CD8-positive, alpha-beta memory T cell (primary cell): Measurements from ENCODE around the gene HSPD1. TPM values are rescaled to one million over a fixed set of nuclear protein-coding genes. Genes with fewer than 3 reads are reported as not detected.

Experiments
- CTCF ChIA-PET: fragments of 350-600 bp; sonication (Branson Sonifier 250); formaldehyde crosslinking; loops from one replicate; lab custom pipeline; 2021; ENCODE audit warnings: antibody characterized with exemption; lab: Charles Lee
- POLR2A ChIA-PET: fragments of 350-600 bp; sonication (Branson Sonifier 250); formaldehyde crosslinking; loops from one replicate; lab custom pipeline; 2021; ENCODE audit warnings: antibody characterized with exemption; lab: Charles Lee
- DNase-seq, 5 donors: peaks; one replicate each; pipeline versions ENCODE4 v3.0.0 to v3.0.0-alpha.2; 2020 to 2022; ENCODE audit warnings: mixed read lengths in 1 of 5
- H3K27ac ChIP-seq: one replicate; pipeline ENCODE4 v1.7.0; 2013; ENCODE audit warnings: low read depth, mild to moderate bottlenecking, low read length, moderate library complexity
- H3K27me3 ChIP-seq: 2 replicates; pipeline ENCODE4 v1.7.0; 2013; ENCODE audit warnings: low read length, mild to moderate bottlenecking; ENCODE audit not compliant: insufficient read depth, poor library complexity, severe bottlenecking
- H3K36me3 ChIP-seq: 2 replicates; pipeline ENCODE4 v1.7.0; 2013; ENCODE audit warnings: mild to moderate bottlenecking, low read length, moderate library complexity; ENCODE audit not compliant: insufficient read depth
- H3K4me1 ChIP-seq: 2 replicates; pipeline ENCODE4 v1.7.0; 2013; ENCODE audit warnings: mild to moderate bottlenecking, low read length, moderate library complexity; ENCODE audit not compliant: insufficient read depth
- H3K4me3 ChIP-seq: 2 replicates; pipeline ENCODE4 v1.7.0; 2013; ENCODE audit warnings: mild to moderate bottlenecking, low read length
- H3K9me3 ChIP-seq: 2 replicates; pipeline ENCODE4 v1.7.0; 2013; ENCODE audit warnings: mild to moderate bottlenecking, low read length
- H3K27ac Mint-ChIP-seq, 8 donors: one replicate each; pipeline ENCODE4 v1.8.0; 2020 to 2021; ENCODE audit warnings: mixed read lengths in 8 of 8, mild to moderate bottlenecking in 6 of 8, inconsistent platforms in 3 of 8, moderate library complexity in 3 of 8
- H3K27me3 Mint-ChIP-seq, 2 donors: one replicate each; pipeline ENCODE4 v1.8.0; 2020 to 2021; ENCODE audit warnings: mixed read lengths in 2 of 2, mild to moderate bottlenecking in 1 of 2, moderate library complexity in 1 of 2
- H3K36me3 Mint-ChIP-seq, 3 donors: one replicate each; pipeline ENCODE4 v1.8.0; 2020 to 2021; ENCODE audit warnings: mixed read lengths in 3 of 3, inconsistent platforms in 1 of 3, mild to moderate bottlenecking in 1 of 3
- H3K4me1 Mint-ChIP-seq, 3 donors: one replicate each; pipeline ENCODE4 v1.8.0; 2020 to 2021; ENCODE audit warnings: mixed read lengths in 3 of 3, inconsistent platforms in 1 of 3, mild to moderate bottlenecking in 1 of 3
- H3K4me3 Mint-ChIP-seq, 7 donors: one replicate each; pipeline ENCODE4 v1.8.0; 2020 to 2021; ENCODE audit warnings: mixed read lengths in 7 of 7, mild to moderate bottlenecking in 6 of 7, moderate library complexity in 4 of 7, inconsistent platforms in 2 of 7
- H3K9me3 Mint-ChIP-seq, 5 donors: one replicate each; pipeline ENCODE4 v1.8.0; 2020 to 2022; ENCODE audit warnings: mixed read lengths in 5 of 5, mild to moderate bottlenecking in 3 of 5, moderate library complexity in 2 of 5, inconsistent platforms in 1 of 5
- polyA plus RNA-seq: library from polyadenylated mRNA; unstranded; fragments of 300-500 nt; fragmentation: Illumina TruSeq; gene quantifications from one replicate; pipeline ENCODE4 v1.2.3, GENCODE V29; 2021
- total RNA-seq, 2 experiments: library from RNA; stranded (reverse); gene quantifications; one replicate each; pipeline ENCODE4 v1.2.3, GENCODE V29; 2021

HSPD1 gene
- total and polyA plus RNA-seq, 3 experiments from 2014 or later = 110 to 1,183 (median 1,152) TPM

GRCh38 chr2:197437380-197437779 is 62.3 kb downstream of the HSPD1 start:
- H3K4me1 Mint-ChIP-seq = peaks cover 32 to 34% (median 32%) of the 10 kb centered on the region in 3 donors
- H3K4me3 ChIP-seq = no peak overlapping the region
- DNase-seq = no peak
- no peaks in the 10 kb centered on the region for H3K9me3 Mint-ChIP-seq
- ChIA-PET POLR2A (interaction anchor here (0.6 to 5.5 kb wide), 3 partner anchors 15 to 1773 kb away, joined by 4 to 97 read pairs (median 4); partner anchors contain the start of gene COQ10B), CTCF (interaction anchor here (1.0 to 4.0 kb wide), 2 partner anchors 15 to 29 kb away, joined by 3 to 30 read pairs; partner anchors contain the start of gene COQ10B)
- H3K36me3 ChIP-seq = no peaks in the 10 kb centered on the region
- peaks cover 0 to 21% (median 0%) of the 10 kb centered on the region in 3 donors for H3K36me3 Mint-ChIP-seq
- H3K4me1 ChIP-seq = peaks cover 20% of the 10 kb centered on the region
- H3K4me3 Mint-ChIP-seq = peak overlapping the region in 4 of 7 donors; percentile 28 to 58 (median 49)
- H3K27me3 Mint-ChIP-seq = no peaks in the 10 kb centered on the region
- H3K27me3 ChIP-seq = no peaks in the 10 kb centered on the region
- H3K27ac ChIP-seq = no peak overlapping the region
- H3K9me3 ChIP-seq = no peaks in the 10 kb centered on the region
- H3K27ac Mint-ChIP-seq = peak overlapping the region in 6 of 8 donors; percentile 35 to 89 (median 75)

Other genes with a start within 250 kb of the HSPD1 start
- gene ANKRD44, start 189.1 kb downstream of the HSPD1 start, total RNA-seq = 100 to 1,000 TPM; 142 to 150 TPM
- gene ANKRD44, start 189.1 kb downstream of the HSPD1 start, polyA plus RNA-seq = 90.1 TPM
- 100 to 1,000 TPM; 281 to 287 TPM for gene SF3B1, start 64.8 kb downstream of the HSPD1 start, total RNA-seq
- gene SF3B1, start 64.8 kb downstream of the HSPD1 start, polyA plus RNA-seq = 153 TPM
- gene COQ10B, start 46.3 kb downstream of the HSPD1 start, total RNA-seq = 10 to 100 TPM; 23.4 to 23.7 TPM
- gene COQ10B, start 46.3 kb downstream of the HSPD1 start, polyA plus RNA-seq = 42.6 TPM
- 100 to 1,000 TPM; 449 to 476 TPM for gene HSPE1, start 539 bp upstream of the HSPD1 start, total RNA-seq
- 141 TPM for gene HSPE1, start 539 bp upstream of the HSPD1 start, polyA plus RNA-seq
- gene MOB4, start 16.2 kb upstream of the HSPD1 start, total RNA-seq = 10 to 100 TPM; 21.9 to 26.2 TPM
- gene MOB4, start 16.2 kb upstream of the HSPD1 start, polyA plus RNA-seq = 26.1 TPM
- gene RFTN2, start 175.7 kb upstream of the HSPD1 start, total RNA-seq = under 1 TPM in 1 of 2 experiments, not detected in 1; 0.09 TPM
- 0.06 TPM for gene RFTN2, start 175.7 kb upstream of the HSPD1 start, polyA plus RNA-seq
- gene MARS2, start 205.5 kb upstream of the HSPD1 start, total RNA-seq = 10 to 100 TPM; 27.1 to 27.9 TPM
- 8.5 TPM for gene MARS2, start 205.5 kb upstream of the HSPD1 start, polyA plus RNA-seq